ENCODE measurements around the gene SMYD3.
A peak's percentile ranks its signal among the peaks of the same experiment; 100 is the strongest.

SMYD3 gene

GRCh38 chr1:246001142-246001836 is 505.8 kb downstream of the SMYD3 start:
- no peak overlapping the region for H3K4me2 ChIP-seq (ENCODE audit: low read depth, low read length, poor library complexity, severe bottlenecking)
- H3K4me3 ChIP-seq (ENCODE audit: low read length, poor library complexity, severe bottlenecking) = no peak overlapping the region
- H3K79me2 ChIP-seq (ENCODE audit: insufficient read depth, low read length) = no peaks in the 10 kb centered on the region
- no peaks in the 10 kb centered on the region for H3K27me3 ChIP-seq (ENCODE audit: insufficient read depth, low read length, poor library complexity, severe bottlenecking)
- no peaks in the 10 kb centered on the region for H3K9me2 ChIP-seq (replicated peaks; ENCODE audit: low read depth, low read length)
- H3K9ac ChIP-seq (ENCODE audit: low read depth, low read length, poor library complexity, severe bottlenecking) = peak overlapping the region; percentile 12
- no peaks in the 10 kb centered on the region for H3K9me3 ChIP-seq (ENCODE audit: insufficient read depth, low read depth, low read length)
- no peak for TF ChIP-seq CTCF (conservative IDR thresholded peaks at IDR 0.05; ENCODE audit: low read length)
- no peak for TF ChIP-seq EZH2phosphoT487 (IDR thresholded peaks at IDR 0.05; ENCODE audit: borderline replicate concordance)
- H3K4me1 ChIP-seq (ENCODE audit: insufficient read depth, low read length, poor library complexity, severe bottlenecking) = peaks cover 12% of the 10 kb centered on the region
- no peaks in the 10 kb centered on the region for H4K20me1 ChIP-seq (ENCODE audit: insufficient read depth, low read length, poor library complexity, severe bottlenecking)
- no peaks in the 10 kb centered on the region for H3F3A ChIP-seq (ENCODE audit: low read depth)
- no peak overlapping the region for H2AFZ ChIP-seq (ENCODE audit: low read length)
- H3K36me3 ChIP-seq (ENCODE audit: insufficient read depth, low read length) = no peaks in the 10 kb centered on the region

- Histone ChIP-seq H3K9ac (ENCODE audit: low read depth, low read length, poor library complexity, severe bottlenecking) (peak overlapping the region; percentile 12), H3K79me2 (ENCODE audit: insufficient read depth, low read length) (no peaks in the 10 kb centered on the region), H3K4me1 (ENCODE audit: insufficient read depth, low read length, poor library complexity, severe bottlenecking) (peaks cover 12% of the 10 kb centered on the region), H2AFZ (ENCODE audit: low read length) (no peak overlapping the region), H3F3A (ENCODE audit: low read depth) (no peaks in the 10 kb centered on the region), H4K20me1 (ENCODE audit: insufficient read depth, low read length, poor library complexity, severe bottlenecking) (no peaks in the 10 kb centered on the region), H3K4me3 (ENCODE audit: low read length, poor library complexity, severe bottlenecking) (no peak overlapping the region), H3K9me3 (ENCODE audit: insufficient read depth, low read depth, low read length) (no peaks in the 10 kb centered on the region), H3K4me2 (ENCODE audit: low read depth, low read length, poor library complexity, severe bottlenecking) (no peak overlapping the region), H3K27me3 (ENCODE audit: insufficient read depth, low read length, poor library complexity, severe bottlenecking) (no peaks in the 10 kb centered on the region), H3K9me2 (replicated peaks; ENCODE audit: low read depth, low read length) (no peaks in the 10 kb centered on the region), H3K36me3 (ENCODE audit: insufficient read depth, low read length) (no peaks in the 10 kb centered on the region)
- TF ChIP-seq EZH2phosphoT487 (IDR thresholded peaks at IDR 0.05; ENCODE audit: borderline replicate concordance) (no peak), CTCF (conservative IDR thresholded peaks at IDR 0.05; ENCODE audit: low read length) (no peak; the same call in 1 of the 2 replicates)
Measured at GRCh38 chr1:246000638-246001015, 506.5 kb downstream of the SMYD3 start.

GRCh38 chr1:245999697-246000637 is 507.1 kb downstream of the SMYD3 start:
- Histone ChIP-seq H3F3A (ENCODE audit: low read depth) (no peaks in the 10 kb centered on the region), H4K20me1 (ENCODE audit: insufficient read depth, low read length, poor library complexity, severe bottlenecking) (no peaks in the 10 kb centered on the region), H3K9me2 (replicated peaks; ENCODE audit: low read depth, low read length) (no peaks in the 10 kb centered on the region), H2AFZ (ENCODE audit: low read length) (no peak overlapping the region), H3K4me3 (ENCODE audit: low read length, poor library complexity, severe bottlenecking) (no peak overlapping the region), H3K9ac (ENCODE audit: low read depth, low read length, poor library complexity, severe bottlenecking) (no peak overlapping the region), H3K27me3 (ENCODE audit: insufficient read depth, low read length, poor library complexity, severe bottlenecking) (no peaks in the 10 kb centered on the region), H3K4me2 (ENCODE audit: low read depth, low read length, poor library complexity, severe bottlenecking) (no peak overlapping the region), H3K36me3 (ENCODE audit: insufficient read depth, low read length) (no peaks in the 10 kb centered on the region), H3K9me3 (ENCODE audit: insufficient read depth, low read depth, low read length) (no peaks in the 10 kb centered on the region), H3K79me2 (ENCODE audit: insufficient read depth, low read length) (no peaks in the 10 kb centered on the region), H3K4me1 (ENCODE audit: insufficient read depth, low read length, poor library complexity, severe bottlenecking) (peaks cover 12% of the 10 kb centered on the region)
- peak; percentile 48 for TF ChIP-seq CTCF (conservative IDR thresholded peaks at IDR 0.05; ENCODE audit: low read length)
- no peak for TF ChIP-seq EZH2phosphoT487 (IDR thresholded peaks at IDR 0.05; ENCODE audit: borderline replicate concordance)

All from Loucy (cell line).